Frontal cortex (tissue), 4 donors: Measurements from ENCODE around the gene BATF2. TPM values are rescaled to one million over a fixed set of nuclear protein-coding genes. Genes with fewer than 3 reads are reported as not detected.
"Not testable (repeated sequence)": the region's sequence is repeated elsewhere in the genome, so short reads cannot be mapped to it uniquely, and the experiment has no call there.

Experiments used
- DNase-seq, 2 donors: peaks; one replicate each; pipeline ENCODE4 v3.0.0; 2012; ENCODE audit warnings: low spot score in 2 of 2
- FAIRE-seq: peaks from 2 replicates; lab custom pipeline; 2012; peaks lifted over from hg19 to GRCh38; lab: Jason Lieb, UNC
- total RNA-seq: library from RNA; depleted of rRNA; stranded (reverse); fragments of >200 nt; gene quantifications from one replicate; pipeline ENCODE4 v1.2.3, GENCODE V29; 2014
- donor health status: control.
- donor health status: control.
- donor health status: control.

The BATF2 gene
- total RNA-seq, 1 donor from 2014 or later, result not detected

DNA sequence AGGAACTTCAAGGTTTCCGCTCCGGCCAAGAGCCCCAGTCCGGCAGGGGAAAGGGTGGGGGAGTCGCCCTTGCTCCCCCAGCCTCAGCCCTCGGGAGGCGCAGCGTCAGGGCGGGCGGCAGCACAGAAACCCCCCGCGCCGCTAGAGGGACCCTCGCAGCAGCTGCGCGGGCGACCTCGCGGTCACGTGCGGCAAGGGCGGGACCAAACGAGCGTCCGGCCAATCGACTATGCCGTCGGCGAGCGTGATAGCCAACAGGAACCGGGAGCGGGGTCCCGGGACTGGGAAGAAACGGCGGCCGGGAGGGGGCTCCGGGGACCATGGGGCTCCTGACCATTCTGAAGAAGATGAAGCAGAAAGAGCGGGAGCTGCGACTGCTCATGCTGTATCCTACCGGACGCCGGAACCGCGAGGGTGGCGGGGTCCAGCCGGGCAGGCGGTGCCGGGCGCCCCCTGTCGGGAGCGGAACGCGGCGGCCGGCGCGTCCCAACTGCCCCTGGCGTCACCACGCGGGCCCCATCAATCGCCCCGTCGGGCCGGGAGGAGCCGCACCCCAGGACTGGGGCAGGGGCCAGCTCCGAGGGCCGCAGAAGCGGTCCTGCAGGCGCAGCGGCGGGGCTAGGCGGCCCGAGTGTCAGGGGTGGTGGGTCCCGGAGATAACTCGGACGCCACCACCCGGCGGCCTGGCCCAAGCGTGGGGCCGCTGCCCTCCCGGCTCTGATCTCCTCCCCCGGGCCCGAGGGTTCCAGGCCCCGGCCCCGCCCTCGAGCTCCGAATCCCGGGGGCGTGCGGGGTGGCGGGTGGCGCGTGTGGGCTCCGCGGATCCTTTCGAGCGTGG is 17.3 kb upstream of the BATF2 start, which contains the start of gene ARL2:
Gene ARL2, plus strand, starts transcription at position 273 of the 838 bp plus-strand sequence. Its CDS starts 48 bp downstream, at position 321.
- FAIRE-seq (no peak), DNase-seq (peak; percentile 96 to 98)

DNA sequence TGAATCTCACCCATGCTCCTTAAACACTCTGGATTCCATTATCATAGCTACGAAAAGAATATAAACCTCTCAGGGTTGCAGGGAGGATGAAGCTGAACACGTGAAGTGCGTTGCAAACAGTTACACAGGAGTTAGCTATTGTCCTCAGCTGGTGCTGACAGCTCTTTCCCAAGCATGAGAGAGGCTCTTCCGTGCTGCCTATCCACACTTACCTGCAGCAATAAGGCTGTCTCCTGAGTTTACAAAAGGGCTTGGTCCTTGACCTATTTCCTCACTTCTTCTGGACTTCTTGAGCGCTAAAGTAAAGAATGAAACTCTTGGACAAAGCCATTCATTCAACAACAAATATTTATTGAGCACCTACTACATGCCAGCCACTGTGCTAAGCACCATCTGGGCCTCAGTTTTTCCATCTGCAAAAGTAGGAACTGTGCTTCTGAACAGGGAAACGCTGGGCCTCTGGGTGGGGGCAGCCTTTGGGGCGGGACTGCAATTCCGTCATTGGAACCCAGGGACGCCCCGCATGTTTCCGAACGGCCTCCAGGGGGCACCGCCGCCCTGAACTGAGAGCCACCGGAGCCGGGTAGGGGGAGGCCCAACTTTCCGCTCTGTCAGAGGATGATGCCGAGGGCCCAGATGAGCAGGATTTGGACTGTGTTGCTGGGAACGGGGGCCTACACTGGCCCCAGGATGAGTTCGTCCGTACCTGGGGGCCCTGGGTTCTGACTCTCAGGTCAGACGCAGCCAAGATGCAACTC is 16.5 kb upstream of the BATF2 start:
- DNase-seq (peak; percentile 87 to 92), FAIRE-seq (no peak)

DNA sequence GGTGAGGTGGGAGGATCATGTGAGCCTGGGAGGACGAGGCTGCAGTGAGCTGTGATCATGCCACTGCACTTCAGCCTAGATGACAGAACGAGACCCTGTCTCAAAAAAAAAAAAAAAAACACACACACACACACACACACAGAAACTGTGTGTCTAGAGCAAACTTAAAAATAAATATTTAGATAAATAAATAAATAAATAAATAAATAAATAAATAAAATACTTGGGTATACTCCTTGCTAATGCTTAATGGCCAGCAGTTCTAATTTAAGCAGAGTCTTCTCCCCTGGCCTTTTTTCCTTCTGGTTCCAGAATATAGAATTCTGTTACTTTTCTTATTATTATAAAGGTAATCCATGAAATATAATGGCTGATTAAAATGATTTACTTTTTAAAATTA is 12.1 kb upstream of the BATF2 start:
- FAIRE-seq, result no peak

DNA sequence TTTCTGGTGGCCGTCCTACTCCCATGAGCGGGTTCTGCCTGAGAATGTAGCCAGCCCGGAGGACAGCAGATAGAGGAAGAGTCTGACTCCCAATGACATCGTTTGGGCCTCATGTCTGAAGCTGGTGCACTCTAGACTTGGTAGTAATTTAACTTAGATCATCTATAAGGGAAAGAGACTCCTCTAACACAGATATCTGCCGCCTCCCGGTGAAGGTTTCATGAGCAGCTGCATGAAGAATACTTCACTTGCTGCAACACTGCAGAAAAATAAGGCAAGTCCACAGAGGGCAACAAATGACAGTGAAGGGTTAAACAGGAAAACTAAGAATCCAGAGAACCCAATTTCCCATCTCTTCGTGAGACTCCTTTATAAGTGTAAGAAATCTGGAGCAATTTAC is 11.2 kb upstream of the BATF2 start:
- DNase-seq (no peak), FAIRE-seq (no peak)

More for the DNA sequence above, 12.1 kb upstream of the BATF2 start:
- no peak for DNase-seq

DNA sequence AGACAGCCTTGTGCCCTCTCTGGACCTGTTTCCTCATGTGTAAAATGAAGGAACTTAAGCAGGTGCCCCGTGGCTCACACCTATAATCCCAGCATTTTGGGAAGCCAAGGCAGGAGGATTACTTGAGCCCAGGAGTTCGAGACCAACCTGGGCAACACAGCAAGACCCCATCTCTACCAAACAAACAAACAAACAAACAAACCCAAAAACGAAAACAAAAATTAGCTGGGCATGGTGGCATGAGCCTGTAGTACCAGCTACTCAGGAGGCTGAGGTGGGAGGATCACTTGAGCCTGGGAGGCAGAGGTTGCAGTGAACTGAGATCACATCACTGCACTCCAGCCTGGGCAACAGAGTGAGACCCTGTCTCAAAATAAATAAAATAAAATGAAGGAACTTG is 7.2 kb upstream of the BATF2 start:
- not testable (repeated sequence) for FAIRE-seq

DNA sequence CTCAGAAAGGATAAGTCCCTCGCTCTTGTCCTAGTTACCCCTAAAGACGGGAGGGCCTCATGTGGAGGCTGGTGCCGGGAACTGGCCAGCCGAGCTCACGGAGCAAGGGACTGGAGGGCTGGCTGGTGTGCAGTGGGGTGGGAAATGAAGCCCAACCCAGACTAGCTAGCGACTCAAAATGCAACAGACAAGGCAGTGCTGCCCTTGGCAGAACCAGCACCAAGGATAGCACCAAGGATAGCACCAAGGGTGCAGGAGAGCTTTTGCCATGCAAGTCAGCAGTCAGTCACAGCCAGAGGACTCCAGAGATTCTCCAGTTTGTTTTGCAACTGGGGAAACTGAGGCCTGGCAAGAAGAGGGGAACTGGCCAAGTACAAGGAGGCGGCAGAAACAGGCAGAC is 6.5 kb upstream of the BATF2 start:
- FAIRE-seq, result no peak
- no peak for DNase-seq

More for the DNA sequence above, 7.2 kb upstream of the BATF2 start:
- not testable (repeated sequence) for DNase-seq

DNA sequence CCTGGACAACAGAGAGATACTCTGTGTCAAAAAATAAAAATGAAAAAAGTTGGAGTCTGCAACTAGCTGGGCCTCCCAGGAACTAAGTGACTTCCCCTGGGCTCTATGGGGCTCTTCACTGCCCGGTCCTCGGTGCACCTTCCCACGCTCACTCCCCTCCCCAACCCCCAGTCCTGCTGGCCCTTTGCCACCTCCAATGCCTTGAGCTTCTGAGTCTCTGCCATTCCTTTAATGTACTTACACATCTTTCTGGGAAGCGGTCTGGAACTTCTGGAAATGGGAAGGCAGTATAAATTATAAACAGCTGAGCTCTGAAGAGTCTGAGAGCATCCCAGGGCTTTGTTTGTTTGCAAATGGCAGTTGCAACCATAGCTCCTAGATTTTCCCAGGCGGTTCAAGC is 5.9 kb upstream of the BATF2 start:
- FAIRE-seq, result no peak
- no peak for DNase-seq

DNA sequence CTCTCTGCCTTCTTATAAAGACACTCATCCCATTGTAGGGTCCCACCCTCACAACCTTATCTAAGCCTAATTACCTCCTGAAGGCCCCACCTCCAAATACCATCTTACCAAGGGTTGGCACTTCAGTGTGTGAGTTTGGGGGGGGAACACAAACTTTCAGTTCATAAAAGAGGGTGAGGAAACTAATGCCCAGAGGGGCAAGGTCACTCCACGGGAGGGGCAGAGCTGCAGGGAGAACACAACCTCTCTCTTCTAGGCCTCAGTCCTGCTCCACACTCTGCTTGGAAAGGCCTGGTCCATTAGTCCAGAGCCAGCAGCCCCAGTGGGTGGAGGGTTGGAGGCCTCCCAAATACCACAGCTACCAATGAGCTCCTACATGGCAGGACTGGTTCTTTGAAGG is 2.7 kb upstream of the BATF2 start:
- FAIRE-seq, result no peak
- DNase-seq, result no peak

DNA sequence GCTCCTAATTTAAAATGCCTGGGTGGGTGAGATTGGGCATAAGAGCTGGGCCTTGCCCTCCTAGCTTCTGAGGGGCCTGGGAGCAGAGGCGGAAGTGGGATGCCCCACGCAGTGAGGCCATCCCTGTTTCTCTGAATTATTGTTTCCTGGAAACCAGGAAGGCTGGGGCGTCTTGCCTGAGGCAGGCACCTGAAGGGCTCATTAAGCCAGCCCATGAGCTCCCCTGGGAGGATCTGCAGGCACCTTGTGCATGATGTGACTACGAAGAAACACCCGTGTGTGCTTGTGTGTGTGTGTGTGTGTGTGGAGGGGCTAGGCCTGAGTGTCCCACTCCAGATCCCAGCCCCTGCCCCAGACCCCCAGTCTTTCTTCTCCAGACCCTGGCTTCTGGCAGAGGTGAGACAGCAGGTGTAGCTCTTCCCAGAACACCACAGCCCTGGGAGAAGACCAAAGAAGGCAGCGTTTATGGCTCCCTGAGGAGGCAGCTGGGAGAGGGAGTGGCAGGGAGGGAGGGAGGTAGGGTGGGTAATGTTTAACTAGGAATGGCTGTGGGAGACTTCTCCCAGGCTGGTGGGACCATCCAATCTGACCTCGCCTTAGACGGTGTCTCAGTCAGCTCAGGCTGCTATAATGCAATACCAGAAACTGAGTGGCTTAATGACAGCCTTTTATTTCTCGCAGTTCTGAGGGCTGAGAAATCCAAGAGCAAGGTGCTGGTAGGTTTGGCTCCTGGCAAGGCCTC is 2.1 kb upstream of the BATF2 start:
- DNase-seq (no peak), FAIRE-seq (no peak)

DNA sequence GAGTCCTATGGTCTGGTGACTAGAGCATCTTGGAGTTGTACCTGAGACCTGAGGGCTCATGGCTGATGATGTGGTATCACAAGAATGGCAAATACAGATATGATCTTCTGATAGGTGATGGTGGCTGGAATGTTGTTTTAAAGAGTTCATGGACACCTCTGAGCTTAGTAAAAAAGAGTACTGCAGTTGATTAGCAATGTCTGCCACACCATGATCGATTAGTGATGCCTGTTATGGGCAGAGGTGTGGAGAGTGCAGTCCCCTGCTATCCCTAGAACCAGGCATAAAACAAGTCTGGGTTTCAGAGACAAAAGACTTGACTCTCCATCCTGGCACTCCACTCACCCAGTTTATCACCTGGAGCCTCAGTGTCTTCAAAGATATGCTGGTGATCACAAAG is 1.4 kb upstream of the BATF2 start:
- no peak for FAIRE-seq
- DNase-seq, result no peak

DNA sequence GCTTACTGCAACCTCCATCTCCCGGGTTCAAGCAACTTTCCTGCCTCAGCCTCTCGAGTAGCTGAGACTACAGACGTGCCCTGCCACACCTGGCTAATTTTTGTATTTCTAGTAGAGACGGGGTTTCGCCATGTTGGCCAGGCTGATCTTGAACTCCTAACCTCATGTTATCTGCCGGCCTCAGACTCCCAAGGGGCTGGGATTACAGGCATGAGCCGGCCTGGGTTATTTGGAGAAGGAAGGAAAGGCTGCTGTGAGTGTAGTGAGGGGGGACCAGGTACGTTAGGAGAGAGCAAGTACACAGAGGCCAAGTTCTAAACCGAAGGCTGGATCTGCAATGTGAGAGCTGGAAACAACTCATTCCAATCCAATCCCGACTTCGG is 453 bp downstream of the BATF2 start:
- FAIRE-seq (no peak), DNase-seq (no peak)

DNA sequence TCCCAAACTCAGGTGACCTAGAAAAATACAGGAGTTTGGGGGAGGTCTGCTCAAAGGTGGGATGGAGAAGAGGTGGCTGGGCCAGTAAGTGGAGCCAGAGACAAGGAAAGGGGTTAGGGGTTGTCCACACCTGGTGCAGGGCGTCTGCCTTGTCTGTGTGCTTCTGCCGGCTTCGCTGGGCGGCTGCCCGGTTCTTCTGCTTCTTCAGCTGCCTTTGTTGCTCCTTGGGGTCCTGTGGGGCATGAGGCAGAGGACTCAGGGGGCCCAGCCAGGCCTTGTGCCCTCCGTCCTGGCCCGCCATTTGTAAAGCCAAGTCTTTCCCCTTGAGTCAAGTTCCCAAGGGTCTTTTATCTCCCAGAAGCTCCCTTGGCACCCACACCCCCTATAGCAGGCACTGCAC is 2.5 kb downstream of the BATF2 start:
- no peak for DNase-seq
- FAIRE-seq, result no peak

DNA sequence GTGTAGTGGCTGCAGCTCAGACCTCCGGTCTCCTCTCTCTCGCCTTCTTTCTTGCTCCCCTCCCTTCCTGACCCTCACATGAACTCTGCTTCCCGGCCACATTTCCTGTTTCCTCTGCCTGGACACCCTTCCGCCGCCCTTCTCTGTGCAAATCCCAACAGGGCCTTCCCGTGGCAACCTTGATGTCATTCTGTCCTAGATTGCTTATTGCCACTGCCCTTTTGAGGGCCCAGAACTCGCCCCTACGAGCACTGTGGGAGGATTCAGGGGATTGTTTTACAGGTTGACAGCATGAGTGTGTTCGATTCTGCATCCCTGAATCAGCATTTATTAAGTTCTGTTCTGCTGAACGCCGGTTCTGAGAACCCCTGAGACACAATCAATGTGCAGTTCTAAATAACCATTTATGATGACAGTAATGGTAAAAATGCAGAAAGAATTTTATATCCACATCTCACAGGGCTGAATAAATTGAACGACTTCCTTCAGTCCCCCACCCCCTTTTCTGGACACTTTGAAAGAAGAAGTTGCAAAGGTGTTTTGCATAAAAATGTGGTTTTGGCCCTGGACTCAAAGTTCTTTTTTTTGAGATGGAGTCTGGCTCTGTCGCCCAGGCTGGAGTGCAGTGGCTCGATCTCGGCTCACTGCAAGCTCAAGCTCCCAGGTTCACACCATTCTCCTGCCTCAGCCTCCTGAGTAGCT is 6.4 kb downstream of the BATF2 start:
- no peak for DNase-seq
- FAIRE-seq, result no peak

DNA sequence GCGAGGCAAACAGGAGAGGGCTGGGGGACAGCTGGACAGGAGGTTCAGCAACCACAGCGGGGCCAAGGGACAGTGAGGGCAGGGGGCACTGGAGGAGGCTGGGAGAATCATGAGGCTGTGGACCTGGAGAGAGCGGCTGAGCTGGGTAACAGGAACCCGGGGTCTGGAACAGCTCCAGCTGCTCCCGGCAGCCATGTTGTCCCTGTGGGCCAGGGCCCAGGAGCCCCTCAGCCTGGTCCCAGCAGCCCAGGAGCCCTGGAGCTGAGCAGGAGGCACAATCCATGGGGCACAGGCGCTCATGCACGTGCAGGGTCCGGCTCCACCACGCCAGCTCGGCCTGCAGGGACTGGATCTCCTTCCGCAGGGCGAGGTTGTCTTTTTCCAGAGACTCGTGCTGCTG is 7.4 kb downstream of the BATF2 start:
- DNase-seq (no peak), FAIRE-seq (no peak)

DNA sequence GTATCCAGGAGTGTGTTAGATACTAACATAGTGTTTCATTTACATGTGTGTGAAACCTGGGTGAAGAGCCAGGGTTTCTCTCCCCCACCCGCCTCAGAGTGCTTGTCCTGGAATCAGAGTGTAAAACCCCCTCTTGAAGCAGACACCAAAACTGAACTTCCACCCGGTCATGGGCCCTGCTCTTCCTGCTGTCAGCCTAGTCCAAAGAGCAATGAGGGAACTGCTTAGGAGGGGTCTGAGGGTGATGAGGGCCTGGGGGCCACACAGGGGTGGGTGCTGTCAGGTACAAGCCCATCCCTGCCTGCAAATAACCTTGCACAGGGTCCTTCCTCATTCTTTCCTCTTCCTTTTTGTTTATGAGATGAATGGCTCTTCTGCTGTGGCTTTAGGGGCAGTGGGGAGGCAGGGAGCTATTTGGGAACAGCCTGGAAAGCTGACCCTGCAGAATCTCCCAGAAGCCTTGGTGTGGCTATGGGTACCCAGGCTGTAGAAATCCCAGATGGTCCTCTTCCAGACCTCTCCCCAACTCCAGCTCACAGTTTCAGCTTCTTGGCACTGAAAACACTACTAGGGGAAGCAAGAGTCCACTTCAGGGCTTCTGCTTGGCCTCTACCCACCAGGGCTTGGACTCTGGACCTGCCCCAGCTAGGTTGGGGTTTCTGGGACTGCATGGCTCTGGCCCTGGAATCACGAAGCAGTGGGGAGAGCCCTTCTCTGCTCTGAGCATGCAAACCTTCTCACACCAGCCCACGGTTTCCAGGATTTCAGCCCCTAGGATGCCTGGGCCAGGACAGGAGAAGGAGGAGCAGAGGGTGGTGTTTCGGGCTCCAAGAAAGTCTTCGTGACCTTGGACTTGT is 8.5 kb downstream of the BATF2 start:
- FAIRE-seq (no peak), DNase-seq (no peak)

DNA sequence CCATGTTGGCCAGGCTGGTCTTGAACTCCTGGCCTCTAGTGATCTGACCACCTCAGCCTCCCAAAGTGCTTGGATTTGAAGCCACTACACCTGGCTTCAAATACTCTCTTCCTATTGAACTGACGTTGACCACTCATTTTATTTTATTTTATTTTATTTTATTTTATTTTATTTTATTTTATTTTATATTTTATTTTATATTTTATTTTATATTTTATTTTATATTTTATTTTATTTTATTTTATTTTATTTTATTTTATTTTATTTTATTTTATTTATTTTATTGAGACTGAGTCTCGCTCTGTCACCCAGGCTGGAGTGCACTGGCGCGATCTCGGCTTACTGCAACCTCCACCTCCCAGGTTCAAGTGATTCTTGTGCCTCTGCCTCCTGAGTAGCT is 13.4 kb downstream of the BATF2 start:
- not testable (repeated sequence) for FAIRE-seq, DNase-seq

DNA sequence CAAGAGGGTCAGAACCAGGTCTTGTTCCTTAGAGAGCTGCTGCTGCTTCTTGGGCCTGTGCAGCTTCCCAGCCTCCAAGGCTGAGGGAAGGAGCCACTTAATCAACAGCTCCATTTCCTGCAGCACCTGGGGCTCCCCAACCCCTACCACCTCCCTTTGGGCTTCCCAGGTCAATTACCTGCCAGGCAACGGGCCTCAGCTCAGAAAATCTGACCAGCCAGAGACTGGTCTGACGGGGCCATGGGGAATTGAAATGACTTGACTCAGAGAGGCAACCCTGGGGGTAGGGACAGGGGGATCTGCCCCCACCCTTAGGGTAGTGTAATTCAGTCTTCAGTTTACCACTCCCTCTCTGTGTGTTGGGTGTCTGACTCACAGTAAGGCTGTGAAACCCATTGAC is 20.1 kb downstream of the BATF2 start:
- no peak for DNase-seq
- FAIRE-seq, result no peak

DNA sequence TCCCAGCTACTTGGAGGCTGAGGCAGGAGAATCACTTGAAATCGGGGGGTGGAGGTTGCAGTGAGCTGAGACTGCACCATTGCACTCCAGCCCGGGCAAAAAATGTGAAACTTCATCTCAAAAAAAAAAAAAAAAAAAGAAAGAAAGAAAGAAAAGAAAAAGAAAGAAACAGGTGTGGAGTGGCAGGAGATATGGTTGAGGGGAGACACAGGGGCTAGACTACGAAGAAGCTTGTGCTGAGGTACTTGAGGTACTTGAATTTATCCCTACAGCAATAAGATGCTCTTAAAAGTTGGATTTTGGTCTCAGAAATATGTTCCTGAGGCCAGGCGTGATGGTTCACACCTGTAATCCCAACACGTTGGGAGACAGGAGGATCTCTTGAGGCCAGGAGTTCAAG is 22.6 kb downstream of the BATF2 start:
- FAIRE-seq (no peak), DNase-seq (no peak)
